ENCODE results near the gene SEC16A. TPM values are rescaled to one million over a fixed set of nuclear protein-coding genes. Genes with fewer than 3 reads are reported as not detected.

The SEC16A gene
- total RNA-seq, 6 experiments from 2014 or later: 63.2 to 98.6 (median 75.5) TPM

- Mint-ChIP-seq H3K4me3 (no peak overlapping the region), H3K4me1 (ENCODE audit: low read depth) (no peaks in the 10 kb centered on the region), H3K27ac (no peak overlapping the region), H3K9me3 (no peaks in the 10 kb centered on the region), H3K36me3 (ENCODE audit: low read depth) (peaks cover 33% of the 10 kb centered on the region), H3K27me3 (ENCODE audit: insufficient read depth) (peaks cover 5% of the 10 kb centered on the region)
- TF ChIP-seq, protein P1, sequence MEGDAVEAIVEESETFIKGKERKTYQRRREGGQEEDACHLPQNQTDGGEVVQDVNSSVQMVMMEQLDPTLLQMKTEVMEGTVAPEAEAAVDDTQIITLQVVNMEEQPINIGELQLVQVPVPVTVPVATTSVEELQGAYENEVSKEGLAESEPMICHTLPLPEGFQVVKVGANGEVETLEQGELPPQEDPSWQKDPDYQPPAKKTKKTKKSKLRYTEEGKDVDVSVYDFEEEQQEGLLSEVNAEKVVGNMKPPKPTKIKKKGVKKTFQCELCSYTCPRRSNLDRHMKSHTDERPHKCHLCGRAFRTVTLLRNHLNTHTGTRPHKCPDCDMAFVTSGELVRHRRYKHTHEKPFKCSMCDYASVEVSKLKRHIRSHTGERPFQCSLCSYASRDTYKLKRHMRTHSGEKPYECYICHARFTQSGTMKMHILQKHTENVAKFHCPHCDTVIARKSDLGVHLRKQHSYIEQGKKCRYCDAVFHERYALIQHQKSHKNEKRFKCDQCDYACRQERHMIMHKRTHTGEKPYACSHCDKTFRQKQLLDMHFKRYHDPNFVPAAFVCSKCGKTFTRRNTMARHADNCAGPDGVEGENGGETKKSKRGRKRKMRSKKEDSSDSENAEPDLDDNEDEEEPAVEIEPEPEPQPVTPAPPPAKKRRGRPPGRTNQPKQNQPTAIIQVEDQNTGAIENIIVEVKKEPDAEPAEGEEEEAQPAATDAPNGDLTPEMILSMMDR (IDR thresholded peaks at IDR 0.05): no peak
- no peak for DNase-seq
Measured at GRCh38 chr9:136463578-136463977, 19.3 kb downstream of the SEC16A start.

- Mint-ChIP-seq H3K27me3 (ENCODE audit: insufficient read depth) (peaks cover 5% of the 10 kb centered on the region), H3K4me1 (ENCODE audit: low read depth) (no peaks in the 10 kb centered on the region), H3K36me3 (ENCODE audit: low read depth) (peaks cover 33% of the 10 kb centered on the region), H3K9me3 (no peaks in the 10 kb centered on the region), H3K4me3 (no peak overlapping the region), H3K27ac (no peak overlapping the region)
- no peak for DNase-seq
- TF ChIP-seq, protein P1 (IDR thresholded peaks at IDR 0.05): no peak
Measured at GRCh38 chr9:136462664-136463063, 20.2 kb downstream of the SEC16A start.

- Mint-ChIP-seq H3K9me3 (no peaks in the 10 kb centered on the region), H3K4me1 (ENCODE audit: low read depth) (no peaks in the 10 kb centered on the region), H3K4me3 (no peak overlapping the region), H3K27me3 (ENCODE audit: insufficient read depth) (peaks cover 5% of the 10 kb centered on the region), H3K27ac (no peak overlapping the region), H3K36me3 (ENCODE audit: low read depth) (peaks cover 28% of the 10 kb centered on the region)
- DNase-seq: no peak
- TF ChIP-seq, protein P1 (IDR thresholded peaks at IDR 0.05): no peak
Measured at GRCh38 chr9:136460772-136461325, 22.0 kb downstream of the SEC16A start.

- H3K4me3 Mint-ChIP-seq: no peak overlapping the region
- peaks cover 5% of the 10 kb centered on the region; the same call in 1 of the 2 replicates for H3K27me3 Mint-ChIP-seq (ENCODE audit: insufficient read depth)
- H3K4me1 Mint-ChIP-seq (ENCODE audit: low read depth): no peaks in the 10 kb centered on the region
- H3K9me3 Mint-ChIP-seq: no peaks in the 10 kb centered on the region
- TF ChIP-seq, protein P1 (IDR thresholded peaks at IDR 0.05): no peak
- H3K27ac Mint-ChIP-seq: no peak overlapping the region
- peaks cover 22% of the 10 kb centered on the region; the same call in 1 of the 2 replicates for H3K36me3 Mint-ChIP-seq (ENCODE audit: low read depth)
- no peak for DNase-seq
Measured at GRCh38 chr9:136459425-136459824, 23.4 kb downstream of the SEC16A start.

- Mint-ChIP-seq H3K4me1 (ENCODE audit: low read depth) (no peaks in the 10 kb centered on the region), H3K36me3 (ENCODE audit: low read depth) (peaks cover 21% of the 10 kb centered on the region; the same call in 1 of the 2 replicates), H3K27me3 (ENCODE audit: insufficient read depth) (peaks cover 3% of the 10 kb centered on the region; the same call in 1 of the 2 replicates), H3K9me3 (no peaks in the 10 kb centered on the region), H3K4me3 (no peak overlapping the region), H3K27ac (no peak overlapping the region)
- TF ChIP-seq, protein P1 (IDR thresholded peaks at IDR 0.05): no peak
- no peak for DNase-seq
Measured at GRCh38 chr9:136457326-136457725, 25.5 kb downstream of the SEC16A start.

Data from HFFc6 (cell line).